UCSD-AML1 (cell line): Measurements from ENCODE around the gene PLA2G2C.

ENCODE experiments used
- DNase-seq: peaks from one replicate; lab custom pipeline; 2025; ENCODE audit not compliant: unreplicated experiment; lab: John Stamatoyannopoulos, UW

The PLA2G2C gene

DNA sequence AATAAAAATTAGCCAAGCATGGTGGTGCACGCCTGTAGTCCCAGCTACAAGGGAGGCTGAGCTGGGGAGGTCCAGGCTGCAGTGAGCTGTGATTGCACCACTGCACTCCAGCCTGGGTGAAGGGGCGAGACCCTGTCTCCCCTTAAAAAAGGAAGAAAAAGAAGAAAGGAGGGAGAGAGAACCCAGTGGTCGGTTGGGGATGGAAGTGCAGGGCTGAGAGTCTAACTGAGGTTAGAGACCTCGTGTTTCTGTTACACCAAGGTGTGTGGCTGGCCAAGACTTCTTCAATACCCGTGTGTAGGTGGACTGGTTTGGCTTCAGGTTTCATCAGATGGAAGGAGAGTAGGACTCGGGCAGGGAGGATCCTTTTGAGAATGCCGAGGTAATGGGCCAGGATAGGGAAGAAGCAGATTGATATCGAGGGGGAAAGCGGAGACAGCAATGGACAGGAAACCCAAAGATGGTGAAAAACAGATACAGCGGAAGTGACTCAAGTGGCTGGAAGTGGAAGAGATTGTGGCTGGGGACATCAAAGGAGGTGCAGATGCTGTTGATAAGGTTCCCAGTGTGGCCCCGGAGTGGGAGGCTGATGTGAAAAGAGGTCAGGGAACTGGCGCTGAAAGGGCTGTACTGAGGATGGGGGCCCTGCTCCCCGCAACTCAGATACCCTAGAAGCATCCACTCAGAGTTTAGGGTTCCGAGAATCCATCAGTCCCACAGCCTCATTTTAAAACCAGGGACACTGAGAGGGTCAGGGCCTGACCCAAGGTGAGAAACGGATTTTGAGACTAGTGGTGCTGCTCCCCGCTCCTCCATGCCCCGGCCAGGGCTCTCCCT lies 1.1 kb downstream of the PLA2G2C start:
- no peak for DNase-seq

DNA sequence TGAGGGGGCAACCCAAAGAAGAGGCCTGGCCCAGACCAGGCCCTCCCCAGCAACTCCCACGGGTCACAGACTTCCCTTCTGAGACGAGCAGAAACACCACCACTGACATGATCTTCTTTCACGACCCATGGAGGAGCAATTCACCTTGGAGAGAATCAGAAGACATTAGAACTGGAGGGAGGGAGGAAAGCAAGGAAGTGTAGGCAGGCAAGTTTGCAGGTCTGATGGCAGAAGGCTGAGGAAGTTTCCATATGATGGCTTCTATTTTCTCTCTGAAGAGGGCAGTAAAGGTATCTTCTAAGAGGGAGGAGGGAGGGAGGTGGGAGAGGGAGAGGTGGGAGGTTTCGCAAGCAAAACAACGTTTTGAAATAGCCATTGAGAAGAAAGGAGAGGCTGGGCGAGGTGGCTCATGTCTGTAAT lies 1.8 kb downstream of the PLA2G2C start:
- DNase-seq, result no peak

DNA sequence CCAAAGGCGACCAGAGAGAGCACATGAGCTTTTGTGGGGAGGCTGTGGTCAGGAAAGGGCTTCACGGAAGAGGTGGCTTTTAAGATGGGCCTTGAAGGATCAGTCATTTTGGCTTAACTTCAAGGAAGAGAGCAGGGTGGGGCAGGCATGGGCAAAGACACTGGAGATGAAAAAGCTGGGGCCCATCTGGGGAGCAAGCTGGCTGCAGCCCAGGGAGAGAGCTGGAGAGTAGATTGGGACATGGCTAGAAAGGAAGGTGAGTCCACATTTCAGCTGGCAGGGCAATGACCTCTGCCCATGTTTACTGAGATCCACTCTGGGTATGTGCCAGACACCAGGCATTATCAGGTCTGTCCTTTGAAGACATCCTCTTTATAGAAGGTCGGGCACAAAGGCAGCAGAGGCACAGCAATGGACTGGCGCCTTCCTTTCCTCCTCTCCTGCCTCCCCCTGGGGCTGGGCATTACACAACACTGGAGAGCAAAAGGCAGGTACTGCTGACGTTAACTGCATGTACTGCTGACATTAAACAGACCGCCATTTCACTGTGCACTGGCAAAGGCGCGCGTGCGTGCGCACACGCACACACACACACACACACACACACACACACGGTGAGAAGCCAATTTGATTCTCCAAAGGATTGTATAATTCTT lies 2.6 kb downstream of the PLA2G2C start:
- DNase-seq, result no peak

DNA sequence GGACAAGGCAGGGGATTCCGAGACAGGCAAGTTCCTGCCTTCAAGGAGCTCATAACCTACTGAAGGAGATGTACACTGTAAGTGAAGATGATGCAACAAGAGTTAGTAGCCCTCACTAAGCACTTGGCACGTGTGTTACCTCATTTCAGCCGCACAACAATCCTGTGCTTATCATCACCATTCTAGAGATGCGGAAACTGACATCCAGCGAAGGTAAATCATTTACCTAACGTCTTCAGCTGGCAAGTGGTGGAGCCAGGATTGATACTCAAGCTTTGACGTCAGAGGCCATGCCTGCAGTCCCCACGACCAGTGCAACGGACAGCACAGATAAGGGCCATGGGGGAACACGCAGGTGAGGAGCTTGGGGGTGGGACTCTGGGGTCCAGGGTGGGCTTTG lies 3.3 kb downstream of the PLA2G2C start:
- no peak for DNase-seq

DNA sequence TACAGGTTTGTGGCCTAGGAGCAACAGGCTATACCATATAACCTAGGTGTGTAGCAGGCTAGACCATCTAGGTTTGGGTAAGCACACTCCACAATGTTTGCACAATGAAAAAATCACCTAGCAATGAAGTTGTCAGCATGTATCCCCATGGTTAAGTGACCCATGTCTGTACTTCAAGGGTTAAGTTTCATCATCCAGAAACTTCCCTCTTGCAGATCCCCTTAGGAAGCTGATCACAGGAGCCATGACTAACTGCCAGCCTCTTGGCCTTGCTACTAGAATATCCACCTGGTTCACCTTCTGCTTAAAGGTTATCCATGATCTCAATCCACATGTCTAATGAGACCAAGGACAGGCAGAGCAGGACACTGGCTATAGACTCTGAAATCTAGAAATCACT lies 3.9 kb downstream of the PLA2G2C start:
- no peak for DNase-seq

DNA sequence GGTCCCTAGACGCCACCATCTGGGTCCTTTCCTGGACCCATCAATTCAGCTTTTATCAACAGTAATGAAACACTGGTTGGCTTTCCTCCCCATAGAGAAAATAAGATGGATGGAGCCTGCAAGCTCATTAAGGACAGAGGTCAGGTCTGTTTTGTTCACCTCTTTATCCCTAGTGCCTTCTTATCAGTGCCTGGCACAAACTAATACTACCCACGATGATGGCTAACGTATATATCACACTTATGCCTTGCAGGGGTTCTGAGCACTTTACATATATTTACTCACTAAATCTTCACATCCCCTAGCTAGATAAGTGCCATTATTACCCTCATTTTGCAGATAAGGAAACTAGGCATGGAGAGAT lies 5.5 kb downstream of the PLA2G2C start:
- no peak for DNase-seq

DNA sequence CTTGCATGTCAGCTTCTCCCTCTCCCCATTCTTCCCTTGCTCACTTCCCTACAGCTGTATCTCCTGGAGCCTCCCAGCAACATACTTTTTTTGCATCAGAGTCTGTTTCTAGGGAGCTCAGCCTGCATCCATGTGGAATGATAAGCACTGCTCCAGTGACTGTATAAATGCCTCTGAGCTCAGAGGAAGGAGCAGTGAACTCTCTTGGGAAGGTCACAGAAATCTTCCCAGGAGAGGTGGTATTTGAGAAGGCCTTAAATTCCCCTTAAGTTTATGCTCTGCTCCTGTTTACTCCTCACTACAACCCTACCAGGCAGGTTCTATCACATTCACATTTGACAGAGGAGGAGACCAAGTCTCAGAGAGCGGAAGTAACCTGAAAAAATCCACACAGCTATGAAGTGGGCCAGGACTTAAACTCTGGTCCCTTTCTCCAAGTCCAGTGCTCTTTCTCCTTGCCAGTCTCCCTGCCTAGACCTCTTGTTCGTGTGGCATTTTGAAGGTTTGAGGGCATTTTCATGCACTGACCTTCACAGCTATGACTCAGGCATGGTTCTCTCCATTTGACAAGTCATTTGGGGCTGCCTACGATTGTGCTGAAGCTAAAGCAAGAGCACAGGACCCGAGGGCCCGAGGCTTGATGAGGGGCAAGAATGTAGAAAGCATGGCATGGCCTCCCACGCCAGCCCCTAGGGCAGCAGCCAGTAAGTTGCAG lies 6.0 kb downstream of the PLA2G2C start:
- DNase-seq, result no peak

DNA sequence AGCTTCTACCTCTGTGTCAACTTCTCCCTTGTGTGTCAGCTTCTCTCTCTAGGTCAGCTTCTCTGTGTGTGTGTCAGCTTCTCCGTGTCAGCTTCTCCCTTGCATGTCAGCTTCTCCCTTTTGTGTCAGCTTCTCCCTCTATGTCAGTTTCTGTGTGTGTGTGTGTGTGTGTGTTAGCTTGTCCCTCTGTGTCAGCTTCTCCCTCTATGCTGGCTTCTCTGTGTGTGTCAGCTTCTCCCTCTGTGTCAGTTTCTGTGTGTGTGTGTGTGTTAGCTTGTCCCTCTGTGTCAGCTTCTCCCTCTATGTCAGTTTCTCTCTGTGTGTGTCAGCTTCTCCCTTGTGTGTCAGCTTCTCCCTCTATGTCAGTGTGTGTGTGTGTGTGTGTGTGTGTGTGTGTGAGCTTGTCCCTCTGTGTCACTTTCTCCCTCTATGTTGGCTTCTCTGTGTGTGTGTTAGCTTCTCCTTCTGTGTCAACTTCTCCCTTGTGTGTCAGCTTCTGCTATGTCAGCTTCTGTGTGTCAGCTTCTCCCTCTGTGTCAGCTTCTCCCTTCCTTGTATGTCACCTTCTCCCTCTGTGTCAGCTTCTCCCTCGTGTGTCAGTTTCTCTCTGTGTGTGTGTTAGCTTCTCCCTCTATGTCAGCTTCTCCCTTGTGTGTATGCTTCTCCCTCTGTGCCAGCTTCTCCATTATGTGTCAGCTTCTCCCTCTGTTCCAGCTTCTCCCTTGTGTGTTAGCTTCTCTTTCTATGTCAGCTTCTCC lies 6.8 kb downstream of the PLA2G2C start:
- no peak for DNase-seq

DNA sequence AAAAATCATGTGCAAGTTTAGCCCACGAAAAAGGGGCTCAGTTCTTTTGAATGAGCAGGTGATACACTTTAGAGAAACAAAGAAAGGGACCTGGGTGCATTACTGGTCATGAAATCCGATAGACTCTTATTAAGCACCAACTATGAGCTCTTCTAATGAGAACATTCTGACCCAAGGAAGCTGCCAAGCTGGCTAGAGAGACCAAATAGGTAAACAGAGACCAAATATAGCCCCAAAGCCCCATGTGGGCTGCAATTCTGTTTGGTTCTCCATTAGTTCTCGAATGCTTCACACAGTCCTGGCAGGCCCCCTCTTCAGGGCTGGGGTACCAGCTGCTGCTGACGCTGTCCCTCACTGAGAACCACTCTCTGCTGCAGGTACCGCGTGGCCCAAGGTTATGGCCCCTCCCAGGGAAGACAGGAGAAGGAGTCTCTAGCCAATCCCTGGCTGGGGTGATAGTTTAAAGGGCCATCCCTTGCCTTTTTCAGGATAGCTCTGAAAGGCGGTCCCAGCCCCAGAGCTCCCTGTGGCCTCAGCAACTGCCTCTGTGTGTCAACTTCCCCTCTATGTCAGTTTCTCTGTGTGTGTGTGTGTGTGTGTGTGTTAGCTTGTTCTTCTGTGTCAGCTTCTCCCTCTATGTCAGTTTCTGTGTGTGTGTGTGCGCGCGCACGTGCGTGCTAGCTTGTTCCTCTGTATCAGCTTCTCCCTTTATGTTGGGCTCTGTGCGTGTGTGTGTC lies 7.5 kb downstream of the PLA2G2C start:
- no peak for DNase-seq

DNA sequence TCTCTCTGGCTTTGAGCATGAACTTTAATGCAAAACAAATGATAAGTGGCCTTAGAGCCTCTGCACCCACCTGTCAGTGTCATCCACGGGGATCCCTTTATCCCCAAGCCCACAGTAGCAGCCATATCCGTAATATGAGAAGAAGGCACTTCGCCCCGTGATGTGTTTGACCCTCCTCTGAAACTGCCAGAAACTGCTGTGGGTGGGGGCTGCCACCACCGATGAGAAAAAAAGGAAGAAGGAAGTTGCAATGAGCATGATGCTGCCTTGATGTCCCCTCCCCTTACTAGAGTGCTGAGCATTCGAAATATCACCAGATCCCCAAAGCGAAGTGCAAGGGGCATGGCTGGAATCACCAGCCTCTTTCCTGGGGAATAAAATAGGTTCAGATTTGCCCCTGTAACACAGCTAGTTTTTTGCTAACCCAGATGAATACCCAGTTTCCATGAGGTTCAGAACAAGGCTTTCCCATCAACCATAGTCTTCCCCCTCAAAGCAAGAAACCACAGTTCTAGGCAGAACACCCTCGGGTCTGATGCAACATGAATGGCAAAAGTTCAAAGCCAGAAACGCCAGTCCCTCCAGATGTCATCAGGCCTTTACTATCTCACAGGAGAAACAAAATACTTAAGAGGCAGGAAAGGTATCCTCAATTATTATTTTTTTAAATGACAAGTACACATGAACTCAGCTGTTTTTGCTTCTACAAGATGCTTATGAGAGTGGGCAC lies 11.2 kb downstream of the PLA2G2C start:
- DNase-seq, result no peak

DNA sequence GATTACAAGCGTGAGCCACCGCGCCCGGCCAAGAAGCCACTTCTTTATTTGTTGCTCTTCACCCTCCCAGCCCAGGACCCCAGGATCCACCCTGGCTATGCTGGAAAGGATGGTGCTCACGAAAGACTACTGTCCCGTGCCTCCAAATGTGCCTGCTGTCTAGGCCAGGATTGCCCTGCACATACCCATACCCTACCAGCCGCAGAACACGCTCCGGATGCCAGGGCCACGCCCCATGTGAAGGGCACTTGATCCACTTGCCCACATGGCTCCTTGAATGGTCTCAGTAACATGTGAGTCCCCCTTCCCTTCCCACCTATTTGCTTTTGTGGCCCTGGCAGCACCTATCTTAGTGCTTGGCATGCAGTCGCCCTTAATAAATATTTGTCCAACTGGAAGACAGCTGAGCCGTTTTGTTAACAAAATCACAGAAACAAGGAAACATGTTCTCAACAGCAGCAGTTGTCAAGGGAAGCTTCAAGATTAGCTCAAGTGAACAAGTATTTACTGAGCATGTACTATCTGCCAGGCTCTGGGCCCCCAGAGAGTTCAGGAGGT lies 14.2 kb downstream of the PLA2G2C start:
- DNase-seq, result no peak

DNA sequence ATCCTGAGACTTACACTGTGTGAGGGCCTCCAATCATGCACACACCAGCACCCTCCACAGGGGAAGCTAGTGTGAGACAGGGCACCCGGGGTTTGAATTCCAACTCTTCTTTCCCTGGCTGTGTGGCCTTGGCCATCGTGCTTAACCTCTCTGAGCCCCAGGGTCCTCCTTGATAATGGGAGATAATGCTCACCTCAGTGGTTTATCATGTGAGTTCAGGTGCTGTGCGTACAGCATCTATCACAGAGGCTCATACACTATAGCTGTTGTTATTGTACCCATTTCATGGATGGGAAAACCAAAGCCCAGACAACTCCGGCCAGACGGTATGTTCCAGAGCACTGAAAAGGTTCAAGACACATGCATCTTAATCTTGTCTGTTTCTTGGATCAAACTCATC lies 16.4 kb downstream of the PLA2G2C start:
- DNase-seq, result no peak

DNA sequence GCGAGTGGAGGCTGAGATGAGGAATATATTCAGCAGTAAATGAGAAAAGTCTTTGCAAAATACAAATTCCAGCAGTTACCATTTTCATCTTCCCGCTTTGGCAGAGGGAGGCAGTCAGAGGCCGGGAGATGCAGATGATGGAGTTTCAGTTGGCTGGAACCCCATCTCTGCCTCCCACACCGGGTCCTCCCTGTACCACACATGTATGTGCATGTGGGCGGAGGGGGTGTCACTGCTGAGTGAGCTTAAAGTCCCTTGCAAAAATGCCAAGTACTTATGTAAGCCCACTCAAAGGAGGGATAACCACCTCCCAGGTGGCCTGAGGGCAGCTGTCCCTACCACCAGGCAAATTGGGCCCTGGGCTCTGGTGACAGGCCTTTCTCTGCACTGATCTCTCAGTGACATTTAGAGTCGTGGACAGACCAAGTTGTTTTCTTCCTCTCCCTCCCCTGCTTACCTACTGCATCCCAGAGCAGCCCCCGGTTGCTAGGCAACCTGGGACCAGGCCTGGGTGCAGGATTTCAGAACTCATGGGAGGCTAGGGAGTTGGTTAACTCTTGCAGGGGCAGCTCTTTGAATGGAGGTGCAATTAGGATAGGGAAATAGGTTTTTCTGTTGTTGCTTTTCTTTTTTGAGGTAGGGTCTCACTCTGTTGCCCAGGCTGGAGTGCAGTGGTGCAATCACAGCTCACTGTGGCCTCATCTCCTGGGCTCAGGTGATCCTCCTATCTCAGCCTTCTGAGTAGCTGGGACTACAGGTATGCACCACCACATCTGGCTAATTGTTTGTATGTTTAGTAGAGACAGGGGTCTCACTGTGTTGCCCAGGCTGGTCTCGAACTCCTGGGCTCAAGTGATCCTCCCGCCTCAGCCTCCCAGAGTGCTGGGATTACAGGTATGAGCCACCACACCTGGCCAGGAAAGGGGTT lies 17.5 kb downstream of the PLA2G2C start:
- no peak for DNase-seq

DNA sequence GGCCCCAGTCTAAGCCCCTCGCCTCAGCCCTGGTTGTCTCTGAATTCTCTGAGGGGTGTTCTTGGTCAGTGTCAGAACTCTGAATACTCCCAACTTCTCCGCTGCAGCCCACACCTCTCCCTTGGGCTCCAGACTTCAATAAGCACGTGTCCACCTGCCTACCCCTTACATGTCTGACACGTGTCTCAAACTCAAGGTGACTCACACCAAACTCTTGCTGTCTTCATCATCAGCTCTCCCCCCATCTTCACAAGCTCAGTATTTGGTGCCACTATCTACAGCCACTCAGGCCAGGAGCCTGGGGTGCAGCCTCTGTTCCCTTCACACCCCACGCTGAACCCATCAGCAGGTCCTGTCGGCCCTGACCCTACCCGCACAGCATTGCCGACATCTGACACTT lies 19.2 kb downstream of the PLA2G2C start:
- DNase-seq, result no peak

DNA sequence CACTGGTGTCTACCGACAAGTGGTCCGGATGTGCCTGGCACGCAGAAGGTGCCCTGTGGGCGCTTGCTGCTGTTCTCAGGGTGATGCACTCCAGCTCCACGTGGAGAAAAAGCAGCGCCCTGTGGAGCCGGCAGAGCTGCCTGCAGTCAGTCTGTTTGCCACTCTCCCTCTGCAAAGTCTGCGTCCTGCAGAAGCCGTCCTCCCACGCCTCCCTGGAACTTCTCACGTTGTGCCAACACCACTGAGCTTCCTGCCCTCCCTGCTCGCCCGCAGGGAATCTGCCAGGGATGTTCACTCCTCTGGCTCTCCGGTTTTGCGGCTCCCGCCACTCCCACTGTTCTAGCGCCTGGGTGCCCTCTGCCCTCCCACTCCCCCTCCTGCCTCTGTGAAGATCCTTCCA lies 20.3 kb downstream of the PLA2G2C start:
- DNase-seq, result peak; percentile 73

DNA sequence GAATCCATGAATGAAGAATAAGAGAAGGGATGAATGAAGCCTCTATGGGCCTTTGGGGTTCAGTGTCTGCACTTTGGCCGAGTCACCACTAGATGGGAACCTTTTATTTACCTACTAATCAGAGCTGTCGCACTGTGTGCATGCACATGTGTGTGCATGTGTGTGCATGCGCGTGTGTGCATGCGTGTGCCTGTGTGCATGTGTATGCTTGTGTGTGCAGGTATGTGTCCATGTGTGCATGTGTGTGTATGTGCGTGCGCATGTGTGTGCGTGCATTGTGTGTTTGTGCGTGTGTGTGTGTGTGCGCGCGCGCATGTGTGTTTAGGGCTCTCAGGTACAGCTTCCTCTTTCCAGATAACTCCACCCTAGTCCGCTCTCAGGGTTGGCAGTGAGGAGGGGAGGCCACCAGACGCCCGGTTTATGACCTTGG lies 20.8 kb downstream of the PLA2G2C start:
- DNase-seq, result peak; percentile 73

DNA sequence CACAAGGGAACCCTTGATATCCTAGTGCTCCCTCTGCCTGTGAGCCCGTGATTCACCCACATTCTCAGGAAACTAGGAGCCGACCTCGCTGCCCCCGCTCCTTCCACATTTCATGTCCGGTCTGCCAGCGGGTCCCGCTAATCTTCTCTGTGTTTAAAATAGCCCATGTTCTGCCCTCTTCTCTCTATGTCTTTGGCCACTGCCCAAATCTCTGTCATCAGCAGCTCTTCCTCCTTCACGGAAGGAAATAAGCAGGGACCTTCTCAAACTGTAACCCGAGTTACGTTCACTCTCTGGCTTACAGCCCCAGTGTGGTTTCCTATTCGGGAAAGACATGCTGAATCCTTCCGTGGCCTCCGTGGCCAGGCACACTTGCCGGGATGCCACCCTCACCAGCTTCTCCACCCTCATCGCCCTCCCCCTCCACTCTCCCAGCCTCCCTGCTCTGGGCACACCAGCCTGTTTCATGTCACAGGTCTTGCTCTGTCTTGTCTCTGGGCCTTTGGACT lies 21.6 kb downstream of the PLA2G2C start:
- DNase-seq, result peak; percentile 59

DNA sequence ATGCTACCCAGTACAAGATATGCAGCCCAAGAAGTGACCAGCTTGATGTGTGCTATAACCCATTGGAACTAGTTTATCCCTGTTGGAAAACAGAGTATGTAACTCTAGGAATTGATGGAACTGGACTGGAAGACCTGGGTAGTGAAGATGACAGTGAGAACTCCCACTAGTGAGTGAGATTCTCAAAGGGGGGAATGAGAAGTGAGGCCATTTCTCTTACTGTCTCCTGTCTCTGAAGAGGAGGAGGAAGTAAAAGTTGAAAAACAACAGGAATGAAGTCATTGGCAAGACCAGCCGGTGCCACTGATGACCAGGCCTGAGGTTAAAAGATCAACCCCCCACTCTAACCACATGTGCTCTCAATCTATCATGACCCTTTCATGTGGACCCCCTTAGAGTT lies 26.3 kb downstream of the PLA2G2C start:
- DNase-seq, result no peak
